HUES64 (cell line): Measurements from ENCODE around the gene LARP4.
"Not testable (repeated sequence)": the region's sequence is repeated elsewhere in the genome, so short reads cannot be mapped to it uniquely, and the experiment has no call there.

Experiments
- H3K27ac ChIP-seq: 2 replicates; pipeline ENCODE4 v1.7.0; 2013; ENCODE audit warnings: low read depth, low read length, inconsistent platforms
- H3K27me3 ChIP-seq: 2 replicates; pipeline ENCODE4 v1.6.1; 2013; ENCODE audit warnings: mild to moderate bottlenecking, low read length; ENCODE audit not compliant: insufficient read depth
- H3K36me3 ChIP-seq: 2 replicates; pipeline ENCODE4 v1.6.1; 2013; ENCODE audit warnings: mild to moderate bottlenecking, low read length; ENCODE audit not compliant: insufficient read depth
- H3K4me1 ChIP-seq: 2 replicates; pipeline ENCODE4 v1.6.1; 2013; ENCODE audit warnings: mild to moderate bottlenecking, low read length, moderate library complexity; ENCODE audit not compliant: insufficient read depth
- H3K4me3 ChIP-seq: 2 replicates; pipeline ENCODE4 v1.5.1; 2013; ENCODE audit warnings: mild to moderate bottlenecking, low read length, moderate library complexity
- H3K9ac ChIP-seq: 2 replicates; pipeline ENCODE4 v1.6.1; 2013; ENCODE audit warnings: mild to moderate bottlenecking, low read depth, low read length
- H3K9me3 ChIP-seq: 2 replicates; pipeline ENCODE4 v1.6.1; 2013; ENCODE audit warnings: low read depth, low read length; ENCODE audit not compliant: insufficient read depth
- WGBS: fragments of 150-250, 120-280 bp; methylation state at CpG from one replicate; pipeline ENCODE4 v1.1.7; 2013; ENCODE audit warnings: missing lambda C conversion rate; 5-methylcytosine and 5-hydroxymethylcytosine counted together

Gene LARP4

GRCh38 chr12:50440288-50440687 lies 39.6 kb downstream of the LARP4 start:
- H3K9ac ChIP-seq = no peak overlapping the region
- H3K9me3 ChIP-seq = no peaks in the 10 kb centered on the region
- no peaks in the 10 kb centered on the region for H3K27me3 ChIP-seq
- no peaks in the 10 kb centered on the region for H3K4me1 ChIP-seq
- no peak overlapping the region for H3K27ac ChIP-seq
- H3K4me3 ChIP-seq = no peak overlapping the region
- H3K36me3 ChIP-seq = peaks cover 97% of the 10 kb centered on the region

DNA sequence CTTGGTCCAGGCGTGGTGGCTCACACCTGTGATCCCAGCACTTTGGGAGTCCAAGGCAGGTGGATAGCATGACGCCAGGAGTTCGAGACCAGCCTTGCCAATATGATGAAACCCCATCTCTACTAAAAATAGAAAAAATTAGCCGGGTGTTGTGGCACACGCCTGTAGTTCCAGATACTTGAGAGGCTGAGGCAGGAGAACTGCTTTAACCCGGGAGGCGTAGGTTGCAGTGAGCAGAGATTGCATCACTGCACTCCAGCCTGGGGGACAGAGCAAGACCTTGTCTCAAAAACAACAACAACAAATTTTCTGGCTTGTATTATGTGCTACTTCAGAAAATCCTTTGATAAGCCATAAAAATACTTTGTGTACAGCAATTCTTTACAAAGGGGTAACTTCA lies 41.1 kb downstream of the LARP4 start:
- Histone ChIP-seq H3K4me3 (no peak overlapping the region), H3K36me3 (peaks cover 92% of the 10 kb centered on the region), H3K9me3 (no peaks in the 10 kb centered on the region), H3K4me1 (no peaks in the 10 kb centered on the region), H3K27me3 (no peaks in the 10 kb centered on the region), H3K9ac (no peak overlapping the region), H3K27ac (no peak overlapping the region)
- WGBS = 94% methylated on average over 7 of the region's 7 CpGs

DNA sequence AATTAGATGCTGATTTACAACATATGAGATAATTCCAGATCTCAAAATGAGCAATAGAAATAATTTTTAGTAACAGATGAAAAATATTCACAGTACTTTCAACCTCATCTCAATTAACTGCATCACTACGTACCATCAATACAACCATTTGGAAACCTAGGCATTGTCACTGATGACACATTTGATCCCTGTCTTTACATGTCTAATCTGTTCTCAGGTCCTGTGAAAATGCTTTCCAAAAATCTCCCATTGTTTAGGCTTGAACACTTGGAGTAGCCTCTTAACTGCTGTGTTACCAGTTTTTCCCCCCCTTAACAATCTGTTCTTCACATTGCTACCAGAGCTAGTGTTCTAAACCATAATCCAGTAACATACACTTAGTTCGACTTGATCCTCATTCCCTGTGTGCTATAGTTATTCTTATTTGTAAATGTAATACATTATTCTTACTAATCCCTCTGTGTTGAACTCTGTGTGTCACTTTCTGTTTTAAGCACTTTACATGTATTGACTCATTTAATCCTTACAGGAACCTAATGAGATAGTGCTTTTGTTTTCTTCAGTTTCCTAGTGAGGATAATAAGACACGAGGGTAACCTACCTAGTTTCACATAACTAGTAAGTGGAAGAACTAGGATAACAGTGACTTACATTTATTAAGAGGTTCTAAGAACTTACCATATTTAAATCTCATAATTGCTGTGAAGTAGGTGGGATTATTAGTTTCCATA lies 41.7 kb downstream of the LARP4 start:
- Histone ChIP-seq H3K27ac (no peak overlapping the region), H3K9me3 (no peaks in the 10 kb centered on the region), H3K27me3 (no peaks in the 10 kb centered on the region), H3K4me3 (no peak overlapping the region), H3K9ac (no peak overlapping the region), H3K4me1 (no peaks in the 10 kb centered on the region), H3K36me3 (peaks cover 92% of the 10 kb centered on the region)
- WGBS = 89% methylated on average over 2 of the region's 3 CpGs

GRCh38 chr12:50449671-50450070 lies 49.0 kb downstream of the LARP4 start:
- not testable (repeated sequence) for H3K9me3 ChIP-seq, H3K27ac ChIP-seq, H3K9ac ChIP-seq, H3K27me3 ChIP-seq, H3K4me3 ChIP-seq, H3K4me1 ChIP-seq
- peaks cover 79% of the 10 kb centered on the region for H3K36me3 ChIP-seq
- WGBS = 77% methylated on average over 5 of the region's 5 CpGs

DNA sequence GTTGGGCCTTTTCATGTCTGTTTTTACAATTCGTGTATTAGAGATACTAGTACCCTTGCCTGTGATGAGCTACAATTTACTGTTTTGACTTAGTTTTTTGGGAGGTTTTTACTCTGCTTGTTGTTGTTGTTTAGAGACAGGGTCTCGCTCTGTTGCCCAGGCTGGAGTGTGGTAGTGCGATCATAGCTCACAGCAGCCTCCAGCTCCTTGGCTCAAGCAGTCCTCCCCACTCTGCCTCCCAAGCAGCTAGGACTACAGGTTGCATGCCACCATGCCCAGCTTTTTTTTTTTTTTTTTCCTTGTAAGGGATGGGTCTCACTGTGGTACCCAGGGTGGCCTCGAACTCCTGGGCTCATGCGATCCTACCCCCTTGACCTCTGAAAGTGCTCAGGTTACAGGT lies 52.1 kb downstream of the LARP4 start:
- no peak overlapping the region for H3K27ac ChIP-seq
- WGBS = 96% methylated on average over 5 of the region's 5 CpGs
- no peaks in the 10 kb centered on the region for H3K9me3 ChIP-seq
- no peaks in the 10 kb centered on the region for H3K27me3 ChIP-seq
- H3K36me3 ChIP-seq = peaks cover 76% of the 10 kb centered on the region
- no peak overlapping the region for H3K4me3 ChIP-seq
- H3K4me1 ChIP-seq = no peaks in the 10 kb centered on the region
- no peak overlapping the region for H3K9ac ChIP-seq

- no peak overlapping the region for H3K4me3 ChIP-seq
- WGBS = 98% methylated on average over 4 of the region's 5 CpGs
- H3K9me3 ChIP-seq = no peaks in the 10 kb centered on the region
- H3K9ac ChIP-seq = no peak overlapping the region
- peaks cover 74% of the 10 kb centered on the region for H3K36me3 ChIP-seq
- no peak overlapping the region for H3K27ac ChIP-seq
- no peaks in the 10 kb centered on the region for H3K4me1 ChIP-seq
- no peaks in the 10 kb centered on the region for H3K27me3 ChIP-seq
Observed at GRCh38 chr12:50453872-50454271, 53.2 kb downstream of the LARP4 start.

DNA sequence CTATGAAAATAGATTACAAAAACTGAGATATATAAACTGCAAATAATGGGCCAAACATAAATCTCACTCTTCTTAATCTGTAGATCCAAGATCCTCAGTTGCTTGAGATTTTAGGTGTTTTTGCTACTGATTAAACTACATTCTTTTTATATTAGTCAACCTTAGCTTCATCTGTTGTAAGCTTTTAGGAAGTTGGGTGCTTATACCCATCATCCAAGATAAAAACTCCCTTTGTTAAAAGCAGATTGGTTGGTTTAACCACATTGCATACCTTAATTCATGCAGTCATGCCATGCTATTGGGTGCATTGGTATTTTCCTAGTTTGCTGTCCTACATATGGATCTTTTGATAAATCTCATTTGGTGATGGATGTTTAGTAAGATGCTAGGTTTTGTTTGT lies 57.9 kb downstream of the LARP4 start:
- Histone ChIP-seq H3K27ac (no peak overlapping the region), H3K9me3 (no peaks in the 10 kb centered on the region), H3K9ac (no peak overlapping the region), H3K4me1 (no peaks in the 10 kb centered on the region), H3K27me3 (no peaks in the 10 kb centered on the region), H3K4me3 (no peak overlapping the region), H3K36me3 (peaks cover 75% of the 10 kb centered on the region)

- WGBS = 93% methylated on average over 3 of the region's 3 CpGs
- H3K4me1 ChIP-seq = no peaks in the 10 kb centered on the region
- no peaks in the 10 kb centered on the region for H3K9me3 ChIP-seq
- no peak overlapping the region for H3K4me3 ChIP-seq
- no peak overlapping the region for H3K9ac ChIP-seq
- peaks cover 84% of the 10 kb centered on the region for H3K36me3 ChIP-seq
- H3K27ac ChIP-seq = no peak overlapping the region
- no peaks in the 10 kb centered on the region for H3K27me3 ChIP-seq
Observed at GRCh38 chr12:50467439-50467838, 66.8 kb downstream of the LARP4 start.

GRCh38 chr12:50477241-50477832 lies 76.7 kb downstream of the LARP4 start:
- Histone ChIP-seq H3K4me1 (no peaks in the 10 kb centered on the region; the same call in 1 of the 2 replicates), H3K27me3 (no peaks in the 10 kb centered on the region), H3K4me3 (no peak overlapping the region), H3K9me3 (no peaks in the 10 kb centered on the region), H3K27ac (no peak overlapping the region), H3K36me3 (peaks cover 61% of the 10 kb centered on the region), H3K9ac (no peak overlapping the region)
- 91% methylated on average over 1 of the region's 1 CpG for WGBS

GRCh38 chr12:50482571-50482970 lies 81.9 kb downstream of the LARP4 start:
- Histone ChIP-seq H3K4me3 (no peak overlapping the region), H3K27me3 (no peaks in the 10 kb centered on the region), H3K9ac (no peak overlapping the region), H3K4me1 (no peaks in the 10 kb centered on the region; the same call in 1 of the 2 replicates), H3K36me3 (peaks cover 12% of the 10 kb centered on the region), H3K9me3 (no peaks in the 10 kb centered on the region), H3K27ac (no peak overlapping the region)
- 90% methylated on average over 4 of the region's 4 CpGs for WGBS

DNA sequence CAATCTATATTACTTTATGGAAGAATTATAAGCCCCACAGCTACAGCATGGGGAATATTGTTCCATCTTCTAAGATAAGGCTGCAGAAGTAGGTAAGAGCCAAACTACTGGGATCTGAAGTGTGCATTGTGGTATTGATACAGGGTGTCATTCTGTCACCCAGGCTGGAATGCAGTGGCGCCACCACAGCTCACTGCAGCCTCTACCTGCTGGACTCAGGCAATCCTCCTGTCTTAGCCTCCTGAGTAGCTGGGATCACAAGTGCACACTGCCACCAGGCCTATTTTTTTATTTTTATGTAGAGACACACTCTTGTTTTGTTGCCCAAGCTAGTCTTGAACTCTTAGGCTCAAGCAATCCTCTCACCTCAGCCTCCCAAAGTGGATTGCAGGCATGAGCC lies 82.8 kb downstream of the LARP4 start:
- Histone ChIP-seq H3K4me3 (no peak overlapping the region), H3K27ac (no peak overlapping the region), H3K27me3 (no peaks in the 10 kb centered on the region), H3K4me1 (no peaks in the 10 kb centered on the region; the same call in 1 of the 2 replicates), H3K9ac (no peak overlapping the region), H3K36me3 (peaks cover 3% of the 10 kb centered on the region; the same call in 1 of the 2 replicates), H3K9me3 (no peaks in the 10 kb centered on the region)
- WGBS = 96% methylated on average over 1 of the region's 1 CpG
